Measurements from ENCODE around the gene USP32. TPM values are rescaled to one million over a fixed set of nuclear protein-coding genes. Genes with fewer than 3 reads are reported as not detected.
A peak's percentile ranks its signal among the peaks of the same experiment; 100 is the strongest.
"Not testable (repeated sequence)": the region's sequence is repeated elsewhere in the genome, so short reads cannot be mapped to it uniquely, and the experiment has no call there.

Gene USP32
- total RNA-seq, 3 donors from 2014 or later (not counting 1 experiment from before 2014, with no cell fraction given), result 41.3 to 68.5 (median 41.7) TPM

GRCh38 chr17:60435244-60436167, 43.6 kb upstream of the USP32 start:
- Mint-ChIP-seq H3K27me3 (ENCODE audit: low read depth in 2 of 2) (peaks cover 4 to 19% of the 10 kb centered on the region in 2 donors), H3K4me1 (peaks cover 0 to 6% of the 10 kb centered on the region in 2 donors), H3K9me3 (no peaks in the 10 kb centered on the region), H3K27ac (no peak overlapping the region), H3K4me3 (no peak overlapping the region), H3K36me3 (no peaks in the 10 kb centered on the region)
- peak; percentile 85 for TF ChIP-seq CTCF (IDR thresholded peaks at IDR 0.05)
- Histone ChIP-seq H3K27me3 (ENCODE audit: control insufficient read depth, insufficient read depth, low read length) (no peaks in the 10 kb centered on the region), H3K9me3 (ENCODE audit: control insufficient read depth, insufficient read depth, low read length) (no peaks in the 10 kb centered on the region), H3K27ac (ENCODE audit: low read length) (no peak overlapping the region), H3K36me3 (ENCODE audit: control insufficient read depth, insufficient read depth, low read length) (no peaks in the 10 kb centered on the region), H3K4me3 (ENCODE audit: low read length) (no peak overlapping the region), H3K4me1 (ENCODE audit: control insufficient read depth, insufficient read depth, low read length) (no peaks in the 10 kb centered on the region)
- peak; percentile 78 to 84 (median 82) for ATAC-seq
- intact Hi-C loops (cut with micrococcal nuclease), result loop anchor here (1.0 to 5.0 kb wide), 3 partner anchors 14 to 398 kb away; no protein-coding TSS in a partner anchor
- DNase-seq, result peak; percentile 27 to 84
- 81% methylated on average over 28 of the region's 28 CpGs for WGBS (ENCODE audit: insufficient coverage)

- H3K4me3 ChIP-seq (ENCODE audit: low read length); H3K36me3 Mint-ChIP-seq; H3K9me3 ChIP-seq (ENCODE audit: control insufficient read depth, insufficient read depth, low read length); H3K4me1 ChIP-seq (ENCODE audit: control insufficient read depth, insufficient read depth, low read length); H3K27me3 ChIP-seq (ENCODE audit: control insufficient read depth, insufficient read depth, low read length); H3K4me1 Mint-ChIP-seq; H3K27ac Mint-ChIP-seq; H3K9me3 Mint-ChIP-seq; DNase-seq; H3K36me3 ChIP-seq (ENCODE audit: control insufficient read depth, insufficient read depth, low read length); ATAC-seq; intact Hi-C loops (cut with micrococcal nuclease); H3K27ac ChIP-seq (ENCODE audit: low read length); H3K4me3 Mint-ChIP-seq: not testable (repeated sequence)
- H3K27me3 Mint-ChIP-seq (ENCODE audit: low read depth in 2 of 2), result peaks cover 7 to 19% of the 10 kb centered on the region in 2 donors
- WGBS (ENCODE audit: insufficient coverage), result 96% methylated on average over 4 of the region's 4 CpGs
Measured at GRCh38 chr17:60433021-60433997, 41.4 kb upstream of the USP32 start.

GRCh38 chr17:60430561-60430960, 38.6 kb upstream of the USP32 start:
- H3K27me3 ChIP-seq (ENCODE audit: control insufficient read depth, insufficient read depth, low read length); H3K4me1 ChIP-seq (ENCODE audit: control insufficient read depth, insufficient read depth, low read length); H3K9me3 ChIP-seq (ENCODE audit: control insufficient read depth, insufficient read depth, low read length); intact Hi-C loops (cut with micrococcal nuclease); DNase-seq; H3K9me3 Mint-ChIP-seq; H3K4me1 Mint-ChIP-seq; H3K27ac Mint-ChIP-seq; H3K36me3 ChIP-seq (ENCODE audit: control insufficient read depth, insufficient read depth, low read length); H3K36me3 Mint-ChIP-seq; H3K4me3 ChIP-seq (ENCODE audit: low read length); ATAC-seq; H3K27ac ChIP-seq (ENCODE audit: low read length); H3K4me3 Mint-ChIP-seq: not testable (repeated sequence)
- H3K27me3 Mint-ChIP-seq (ENCODE audit: low read depth in 2 of 2), result peaks cover 3 to 11% of the 10 kb centered on the region in 2 donors
- WGBS (ENCODE audit: insufficient coverage), result over 99% methylated on average over 7 of the region's 7 CpGs

GRCh38 chr17:60428491-60428890, 36.6 kb upstream of the USP32 start:
- DNase-seq; H3K27ac ChIP-seq (ENCODE audit: low read length); H3K4me1 Mint-ChIP-seq; H3K9me3 Mint-ChIP-seq; H3K4me1 ChIP-seq (ENCODE audit: control insufficient read depth, insufficient read depth, low read length); ATAC-seq; H3K27me3 Mint-ChIP-seq (ENCODE audit: low read depth in 2 of 2); H3K36me3 Mint-ChIP-seq; H3K4me3 Mint-ChIP-seq; H3K9me3 ChIP-seq (ENCODE audit: control insufficient read depth, insufficient read depth, low read length); H3K4me3 ChIP-seq (ENCODE audit: low read length); H3K27ac Mint-ChIP-seq; H3K27me3 ChIP-seq (ENCODE audit: control insufficient read depth, insufficient read depth, low read length); intact Hi-C loops (cut with micrococcal nuclease); H3K36me3 ChIP-seq (ENCODE audit: control insufficient read depth, insufficient read depth, low read length): not testable (repeated sequence)
- WGBS (ENCODE audit: insufficient coverage), result 71% methylated on average over 3 of the region's 6 CpGs
